NCI-H2171 treated with DMSO at 0.1 percent for 48 hours (cell line): ENCODE results near the gene OR6K2.
"Not testable (repeated sequence)": the region's sequence is repeated elsewhere in the genome, so short reads cannot be mapped to it uniquely, and the experiment has no call there.

Experiments used
- DNase-seq: peaks from one replicate; lab custom pipeline; 2025; lab: John Stamatoyannopoulos, UW

Gene OR6K2

GRCh38 chr1:158700552-158700951, at the start of gene OR6K2:
Gene OR6K2, minus strand, starts transcription at chr1:158700652. Its CDS starts 0 bp downstream, at chr1:158700652.
- DNase-seq, result no peak

GRCh38 chr1:158735848-158736247, 35.4 kb upstream of the OR6K2 start:
- DNase-seq, result no peak

- DNase-seq, result no peak
Observed at GRCh38 chr1:158732524-158732923, 32.1 kb upstream of the OR6K2 start.

- no peak for DNase-seq
Observed at GRCh38 chr1:158731707-158732106, 31.3 kb upstream of the OR6K2 start.

- DNase-seq, result no peak
Observed at GRCh38 chr1:158730453-158730852, 30.0 kb upstream of the OR6K2 start.

GRCh38 chr1:158728510-158729225, 28.2 kb upstream of the OR6K2 start:
- DNase-seq, result no peak

- no peak for DNase-seq
Observed at GRCh38 chr1:158724442-158724841, 24.0 kb upstream of the OR6K2 start.

- no peak for DNase-seq
Observed at GRCh38 chr1:158720620-158721019, 20.2 kb upstream of the OR6K2 start, which contains the start of gene OR6K3. Gene OR6K3, minus strand, starts transcription at chr1:158720720. Its CDS starts 2,605 bp downstream, at chr1:158718115.

- no peak for DNase-seq
Observed at GRCh38 chr1:158719664-158720063, 19.2 kb upstream of the OR6K2 start.

GRCh38 chr1:158717344-158717743, 16.9 kb upstream of the OR6K2 start:
- no peak for DNase-seq

- DNase-seq, result no peak
Observed at GRCh38 chr1:158716335-158716734, 15.9 kb upstream of the OR6K2 start.

GRCh38 chr1:158714754-158715153, 14.3 kb upstream of the OR6K2 start:
- no peak for DNase-seq

- DNase-seq, result no peak
Observed at GRCh38 chr1:158711098-158711497, 10.6 kb upstream of the OR6K2 start.

GRCh38 chr1:158706096-158706495, 5.6 kb upstream of the OR6K2 start:
- DNase-seq, result no peak

- no peak for DNase-seq
Observed at GRCh38 chr1:158694596-158694995, 5.9 kb downstream of the OR6K2 start.

- no peak for DNase-seq
Observed at GRCh38 chr1:158692356-158692755, 8.1 kb downstream of the OR6K2 start.

- DNase-seq, result no peak
Observed at GRCh38 chr1:158691907-158692306, 8.5 kb downstream of the OR6K2 start.

GRCh38 chr1:158691149-158691548, 9.3 kb downstream of the OR6K2 start:
- DNase-seq, result not testable (repeated sequence)

- no peak for DNase-seq
Observed at GRCh38 chr1:158689875-158690274, 10.6 kb downstream of the OR6K2 start.

GRCh38 chr1:158689110-158689509, 11.3 kb downstream of the OR6K2 start:
- no peak for DNase-seq

GRCh38 chr1:158688343-158688742, 12.1 kb downstream of the OR6K2 start:
- DNase-seq, result not testable (repeated sequence)

- no peak for DNase-seq
Observed at GRCh38 chr1:158687037-158687436, 13.4 kb downstream of the OR6K2 start.

- no peak for DNase-seq
Observed at GRCh38 chr1:158686111-158687009, 14.1 kb downstream of the OR6K2 start, which contains the start of gene SPTA1. Gene SPTA1, minus strand, starts transcription at chr1:158686715. Its CDS starts 198 bp downstream, at chr1:158686517.
